GM12801 (cell line): ENCODE results near the gene TNFAIP1.

Source experiments
- CTCF ChIP-seq: IDR thresholded peaks from one replicate; pipeline ENCODE4 v1.5.1; 2011; ENCODE audit warnings: control low read depth; ENCODE audit not compliant: insufficient read length; ENCODE audit errors: extremely low read depth

TNFAIP1 gene

DNA sequence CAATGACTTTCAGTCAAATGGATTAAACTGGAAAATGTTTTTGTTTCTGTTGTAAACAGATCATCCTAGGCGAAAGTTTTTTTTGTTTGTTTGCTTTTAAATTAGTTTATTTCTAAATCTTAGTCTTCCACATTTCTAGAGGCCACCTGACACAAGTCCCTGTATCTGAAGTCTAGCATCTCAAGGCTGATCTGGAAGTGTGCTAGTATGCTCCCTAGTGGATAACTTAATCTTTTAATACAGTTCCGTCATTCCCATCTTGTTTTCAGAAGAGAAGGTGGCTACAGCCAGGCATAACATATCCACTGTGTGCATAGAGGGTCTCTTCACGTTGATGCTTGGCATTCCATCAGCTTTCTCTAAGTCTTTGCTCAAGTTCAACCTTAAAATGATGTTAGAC, 7.9 kb upstream of the TNFAIP1 start:
- TF ChIP-seq CTCF, result no peak

GRCh38 chr17:28328325-28328724, 7.2 kb upstream of the TNFAIP1 start:
- no peak for TF ChIP-seq CTCF

DNA sequence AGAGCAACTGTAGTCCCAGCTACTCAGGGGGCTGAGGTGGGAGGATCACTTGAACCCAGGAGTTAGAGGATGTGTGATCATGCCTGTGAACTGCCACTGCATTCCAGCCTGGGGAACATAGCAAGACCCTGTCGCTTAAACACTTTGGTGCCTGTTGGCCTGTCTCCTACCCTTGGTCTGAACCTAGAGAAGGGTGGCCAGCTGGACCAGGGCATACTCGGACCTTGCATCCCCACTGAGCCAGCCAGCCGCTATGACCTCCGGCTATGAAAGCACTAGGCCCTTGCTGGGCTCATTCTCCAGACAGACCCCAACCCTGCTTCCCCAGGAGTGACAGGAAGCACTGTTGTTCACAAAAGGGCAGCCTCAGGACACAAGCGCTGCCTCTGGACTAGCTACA, 4.9 kb upstream of the TNFAIP1 start:
- no peak for TF ChIP-seq CTCF

GRCh38 chr17:28331891-28332420, 3.6 kb upstream of the TNFAIP1 start:
- TF ChIP-seq CTCF, result no peak

GRCh38 chr17:28333083-28333746, 2.3 kb upstream of the TNFAIP1 start:
- TF ChIP-seq CTCF, result no peak

DNA sequence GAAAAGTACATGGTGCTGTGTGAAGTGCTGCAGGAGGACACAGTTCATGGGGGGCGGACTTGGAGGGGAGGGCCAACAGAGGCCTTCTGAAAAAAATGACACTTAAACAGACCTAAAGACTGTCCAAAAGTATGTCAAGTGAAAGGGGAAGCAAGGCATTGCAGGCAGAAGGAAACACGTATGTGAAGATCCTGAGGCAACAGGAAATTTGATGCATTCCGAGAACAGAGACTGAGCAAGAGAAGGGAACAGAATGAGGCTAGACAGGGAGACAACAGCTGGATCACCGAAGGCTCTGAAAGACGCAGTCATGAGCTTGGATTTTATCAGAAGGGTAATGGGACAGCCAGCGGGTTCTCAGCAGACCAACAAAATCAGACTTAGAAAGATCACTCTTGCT, 1.4 kb upstream of the TNFAIP1 start:
- no peak for TF ChIP-seq CTCF

- TF ChIP-seq CTCF, result no peak
Measured at GRCh38 chr17:28334666-28335200, 828 bp upstream of the TNFAIP1 start.
